GM23338 (cell line): ENCODE data around the gene ATF7IP2.

Experiments
- CREB1 ChIP-seq: fragments of 250-450 bp; sonication (Bioruptor Pico); IDR thresholded peaks from 2 replicates; pipeline ENCODE4 v1.5.0; 2020; ENCODE audit warnings: low read depth, mild to moderate bottlenecking, moderate library complexity
- EZH2 ChIP-seq: fragments of 200-600 bp; sonication (generic); IDR thresholded peaks from one replicate; pipeline ENCODE4 v1.8.0; 2017; ENCODE audit warnings: antibody characterized with exemption, mild to moderate bottlenecking, low read depth; ENCODE audit not compliant: unreplicated experiment
- EZH2phosphoT487 ChIP-seq: fragments of 200-600 bp; sonication (generic); IDR thresholded peaks from one replicate; pipeline ENCODE4 v1.8.1; 2018; ENCODE audit warnings: antibody characterized with exemption; ENCODE audit not compliant: unreplicated experiment
- POLR2AphosphoS5 ChIP-seq: IDR thresholded peaks from 2 replicates; pipeline ENCODE4 v1.6.1; 2016; ENCODE audit warnings: antibody characterized with exemption, low read depth
- ZNF114 ChIP-seq: fragments of 250-450 bp; sonication (Bioruptor Pico); IDR thresholded peaks from 2 replicates; pipeline ENCODE4 v1.5.0; 2020; ENCODE audit warnings: mild to moderate bottlenecking, moderate library complexity
- TF ChIP-seq, protein P1 (sequence below), 2 experiments: fragments of 200-600 bp in 1 of 2; sonication (generic) in 1 of 2; conservative IDR thresholded peaks; 2 replicates each; pipeline versions ENCODE4 v1.5.1 to v1.6.1; 2016 to 2017; ENCODE audit warnings: antibody characterized with exemption in 2 of 2, low read depth in 2 of 2, mild to moderate bottlenecking in 2 of 2, moderate library complexity in 1 of 2
- TF ChIP-seq, protein P2 (sequence below): fragments of 250-450 bp; sonication (Bioruptor Pico); IDR thresholded peaks from 2 replicates; pipeline ENCODE4 v1.5.0; 2020; ENCODE audit warnings: mild to moderate bottlenecking, moderate library complexity

DNA sequence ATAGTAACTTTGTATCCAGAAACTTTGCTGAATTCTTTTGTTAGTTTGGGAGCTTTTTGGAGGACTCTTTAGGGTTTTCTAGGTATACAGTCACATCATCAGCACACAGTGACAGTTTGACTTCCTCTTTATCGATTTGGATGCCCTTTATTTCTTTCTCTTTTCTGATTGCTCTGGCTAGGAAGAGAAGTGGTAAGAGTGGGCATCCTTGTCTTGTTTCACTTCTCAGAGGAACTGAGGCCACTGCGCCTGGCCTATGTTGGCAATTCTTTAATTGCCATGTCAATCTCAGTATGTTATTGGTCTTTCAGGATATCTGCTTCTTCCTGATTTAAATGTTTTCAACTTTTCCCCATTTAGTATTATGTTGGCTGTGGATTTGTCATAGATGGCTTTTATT is 24.6 kb downstream of the ATF7IP2 start:
- TF ChIP-seq, protein P1, sequence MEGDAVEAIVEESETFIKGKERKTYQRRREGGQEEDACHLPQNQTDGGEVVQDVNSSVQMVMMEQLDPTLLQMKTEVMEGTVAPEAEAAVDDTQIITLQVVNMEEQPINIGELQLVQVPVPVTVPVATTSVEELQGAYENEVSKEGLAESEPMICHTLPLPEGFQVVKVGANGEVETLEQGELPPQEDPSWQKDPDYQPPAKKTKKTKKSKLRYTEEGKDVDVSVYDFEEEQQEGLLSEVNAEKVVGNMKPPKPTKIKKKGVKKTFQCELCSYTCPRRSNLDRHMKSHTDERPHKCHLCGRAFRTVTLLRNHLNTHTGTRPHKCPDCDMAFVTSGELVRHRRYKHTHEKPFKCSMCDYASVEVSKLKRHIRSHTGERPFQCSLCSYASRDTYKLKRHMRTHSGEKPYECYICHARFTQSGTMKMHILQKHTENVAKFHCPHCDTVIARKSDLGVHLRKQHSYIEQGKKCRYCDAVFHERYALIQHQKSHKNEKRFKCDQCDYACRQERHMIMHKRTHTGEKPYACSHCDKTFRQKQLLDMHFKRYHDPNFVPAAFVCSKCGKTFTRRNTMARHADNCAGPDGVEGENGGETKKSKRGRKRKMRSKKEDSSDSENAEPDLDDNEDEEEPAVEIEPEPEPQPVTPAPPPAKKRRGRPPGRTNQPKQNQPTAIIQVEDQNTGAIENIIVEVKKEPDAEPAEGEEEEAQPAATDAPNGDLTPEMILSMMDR (conservative IDR thresholded peaks at IDR 0.05; ENCODE audit: low read depth in 2 of 2) = no peak
- TF ChIP-seq EZH2 (no peak), CREB1 (CRISPR knock-in tag) (no peak), ZNF114 (CRISPR knock-in tag) (no peak), POLR2AphosphoS5 (no peak), EZH2phosphoT487 (no peak)
- TF ChIP-seq, protein P2, sequence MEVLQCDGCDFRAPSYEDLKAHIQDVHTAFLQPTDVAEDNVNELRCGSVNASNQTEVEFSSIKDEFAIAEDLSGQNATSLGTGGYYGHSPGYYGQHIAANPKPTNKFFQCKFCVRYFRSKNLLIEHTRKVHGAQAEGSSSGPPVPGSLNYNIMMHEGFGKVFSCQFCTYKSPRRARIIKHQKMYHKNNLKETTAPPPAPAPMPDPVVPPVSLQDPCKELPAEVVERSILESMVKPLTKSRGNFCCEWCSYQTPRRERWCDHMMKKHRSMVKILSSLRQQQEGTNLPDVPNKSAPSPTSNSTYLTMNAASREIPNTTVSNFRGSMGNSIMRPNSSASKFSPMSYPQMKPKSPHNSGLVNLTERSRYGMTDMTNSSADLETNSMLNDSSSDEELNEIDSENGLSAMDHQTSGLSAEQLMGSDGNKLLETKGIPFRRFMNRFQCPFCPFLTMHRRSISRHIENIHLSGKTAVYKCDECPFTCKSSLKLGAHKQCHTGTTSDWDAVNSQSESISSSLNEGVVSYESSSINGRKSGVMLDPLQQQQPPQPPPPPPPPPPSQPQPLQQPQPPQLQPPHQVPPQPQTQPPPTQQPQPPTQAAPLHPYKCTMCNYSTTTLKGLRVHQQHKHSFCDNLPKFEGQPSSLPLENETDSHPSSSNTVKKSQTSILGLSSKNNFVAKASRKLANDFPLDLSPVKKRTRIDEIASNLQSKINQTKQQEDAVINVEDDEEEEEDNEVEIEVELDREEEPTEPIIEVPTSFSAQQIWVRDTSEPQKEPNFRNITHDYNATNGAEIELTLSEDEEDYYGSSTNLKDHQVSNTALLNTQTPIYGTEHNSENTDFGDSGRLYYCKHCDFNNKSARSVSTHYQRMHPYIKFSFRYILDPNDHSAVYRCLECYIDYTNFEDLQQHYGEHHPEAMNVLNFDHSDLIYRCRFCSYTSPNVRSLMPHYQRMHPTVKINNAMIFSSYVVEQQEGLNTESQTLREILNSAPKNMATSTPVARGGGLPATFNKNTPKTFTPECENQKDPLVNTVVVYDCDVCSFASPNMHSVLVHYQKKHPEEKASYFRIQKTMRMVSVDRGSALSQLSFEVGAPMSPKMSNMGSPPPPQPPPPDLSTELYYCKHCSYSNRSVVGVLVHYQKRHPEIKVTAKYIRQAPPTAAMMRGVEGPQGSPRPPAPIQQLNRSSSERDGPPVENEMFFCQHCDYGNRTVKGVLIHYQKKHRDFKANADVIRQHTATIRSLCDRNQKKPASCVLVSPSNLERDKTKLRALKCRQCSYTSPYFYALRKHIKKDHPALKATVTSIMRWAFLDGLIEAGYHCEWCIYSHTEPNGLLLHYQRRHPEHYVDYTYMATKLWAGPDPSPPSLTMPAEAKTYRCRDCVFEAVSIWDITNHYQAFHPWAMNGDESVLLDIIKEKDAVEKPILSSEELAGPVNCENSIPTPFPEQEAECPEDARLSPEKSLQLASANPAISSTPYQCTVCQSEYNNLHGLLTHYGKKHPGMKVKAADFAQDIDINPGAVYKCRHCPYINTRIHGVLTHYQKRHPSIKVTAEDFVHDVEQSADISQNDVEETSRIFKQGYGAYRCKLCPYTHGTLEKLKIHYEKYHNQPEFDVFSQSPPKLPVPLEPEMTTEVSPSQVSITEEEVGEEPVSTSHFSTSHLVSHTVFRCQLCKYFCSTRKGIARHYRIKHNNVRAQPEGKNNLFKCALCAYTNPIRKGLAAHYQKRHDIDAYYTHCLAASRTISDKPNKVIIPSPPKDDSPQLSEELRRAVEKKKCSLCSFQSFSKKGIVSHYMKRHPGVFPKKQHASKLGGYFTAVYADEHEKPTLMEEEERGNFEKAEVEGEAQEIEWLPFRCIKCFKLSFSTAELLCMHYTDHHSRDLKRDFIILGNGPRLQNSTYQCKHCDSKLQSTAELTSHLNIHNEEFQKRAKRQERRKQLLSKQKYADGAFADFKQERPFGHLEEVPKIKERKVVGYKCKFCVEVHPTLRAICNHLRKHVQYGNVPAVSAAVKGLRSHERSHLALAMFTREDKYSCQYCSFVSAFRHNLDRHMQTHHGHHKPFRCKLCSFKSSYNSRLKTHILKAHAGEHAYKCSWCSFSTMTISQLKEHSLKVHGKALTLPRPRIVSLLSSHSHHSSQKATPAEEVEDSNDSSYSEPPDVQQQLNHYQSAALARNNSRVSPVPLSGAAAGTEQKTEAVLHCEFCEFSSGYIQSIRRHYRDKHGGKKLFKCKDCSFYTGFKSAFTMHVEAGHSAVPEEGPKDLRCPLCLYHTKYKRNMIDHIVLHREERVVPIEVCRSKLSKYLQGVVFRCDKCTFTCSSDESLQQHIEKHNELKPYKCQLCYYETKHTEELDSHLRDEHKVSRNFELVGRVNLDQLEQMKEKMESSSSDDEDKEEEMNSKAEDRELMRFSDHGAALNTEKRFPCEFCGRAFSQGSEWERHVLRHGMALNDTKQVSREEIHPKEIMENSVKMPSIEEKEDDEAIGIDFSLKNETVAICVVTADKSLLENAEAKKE (CRISPR knock-in tag) = no peak
